HG03175 (cell line): ENCODE results near the gene CFAP90.

Experiments used
- ATAC-seq: cut with Tn5 transposase; IDR thresholded peaks from one replicate; pipeline ENCODE4 v1.9.1; 2021; ENCODE audit warnings: mild to moderate bottlenecking, moderate library complexity; ENCODE audit not compliant: unreplicated experiment

CFAP90 gene

GRCh38 chr5:7868773-7869473 lies 18.0 kb upstream of the CFAP90 start, which contains the start of the genes FASTKD3 and MTRR:
Gene FASTKD3 (minus strand): TSS chr5:7869031. CDS start chr5:7868083, 948 bp downstream.
Gene MTRR (plus strand): TSS chr5:7869148. CDS start chr5:7870795, 1,647 bp downstream.
- ATAC-seq: peak; percentile 98

DNA sequence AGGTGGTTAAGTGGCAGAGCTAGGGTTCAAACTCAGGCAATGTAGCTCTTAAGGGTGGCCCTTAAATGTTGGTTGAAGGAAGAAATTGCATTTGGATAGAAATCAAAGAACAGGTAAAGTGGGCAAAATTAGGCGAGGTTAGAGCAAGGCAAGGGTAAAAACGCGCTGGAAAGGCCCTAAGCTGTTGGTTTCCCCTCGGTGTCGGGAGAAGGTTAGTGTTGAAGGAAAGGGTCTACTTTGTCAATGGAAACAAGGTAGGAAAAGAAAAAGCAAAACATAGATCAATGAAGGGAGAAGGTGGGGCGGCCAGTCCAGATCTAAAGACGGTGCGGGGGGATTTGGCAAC lies 17.5 kb upstream of the CFAP90 start:
- no peak for ATAC-seq

DNA sequence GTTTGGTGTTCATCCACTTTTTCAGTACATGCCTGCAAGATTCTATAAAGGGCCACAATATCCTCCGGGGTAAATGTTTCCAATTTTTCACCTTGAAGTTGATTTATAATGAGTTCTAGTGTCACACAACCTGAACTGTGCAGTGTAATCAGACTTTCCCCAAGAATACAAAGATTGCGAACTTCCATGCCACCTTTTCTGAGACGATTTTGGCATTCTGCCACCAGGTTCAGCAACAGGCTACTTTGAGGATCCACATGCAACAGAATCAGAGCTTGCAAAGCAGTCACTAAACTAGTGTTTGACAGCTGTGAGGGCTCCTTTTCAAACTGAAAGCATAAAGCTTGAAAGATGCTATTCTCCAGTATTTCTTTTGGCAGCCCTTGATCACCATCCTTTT lies 16.3 kb upstream of the CFAP90 start:
- ATAC-seq: no peak

DNA sequence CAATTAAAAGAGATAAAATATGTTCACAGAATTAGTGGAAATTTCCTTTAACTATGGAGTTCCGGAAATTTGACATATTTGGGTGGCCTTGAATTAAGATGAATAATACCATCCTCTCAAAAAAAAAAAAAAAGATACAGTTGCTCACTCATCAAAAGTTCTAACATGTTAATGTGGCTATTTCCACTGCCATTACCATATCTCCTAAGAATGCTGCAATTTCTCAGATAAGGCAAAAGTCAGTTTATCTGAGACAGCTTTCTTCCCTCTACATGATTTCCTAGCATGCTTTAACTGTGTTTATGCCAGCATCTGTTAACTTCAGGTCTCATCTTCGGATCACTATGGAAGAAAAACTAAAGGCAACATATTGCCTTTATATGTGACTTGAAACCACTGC lies 15.3 kb upstream of the CFAP90 start:
- ATAC-seq: no peak

GRCh38 chr5:7857926-7858632 lies 7.1 kb upstream of the CFAP90 start:
- no peak for ATAC-seq

GRCh38 chr5:7857361-7857760 lies 6.4 kb upstream of the CFAP90 start:
- no peak for ATAC-seq

- no peak for ATAC-seq
Measured at GRCh38 chr5:7856855-7857254, 5.9 kb upstream of the CFAP90 start.

- no peak for ATAC-seq
Measured at GRCh38 chr5:7855611-7856010, 4.7 kb upstream of the CFAP90 start.

DNA sequence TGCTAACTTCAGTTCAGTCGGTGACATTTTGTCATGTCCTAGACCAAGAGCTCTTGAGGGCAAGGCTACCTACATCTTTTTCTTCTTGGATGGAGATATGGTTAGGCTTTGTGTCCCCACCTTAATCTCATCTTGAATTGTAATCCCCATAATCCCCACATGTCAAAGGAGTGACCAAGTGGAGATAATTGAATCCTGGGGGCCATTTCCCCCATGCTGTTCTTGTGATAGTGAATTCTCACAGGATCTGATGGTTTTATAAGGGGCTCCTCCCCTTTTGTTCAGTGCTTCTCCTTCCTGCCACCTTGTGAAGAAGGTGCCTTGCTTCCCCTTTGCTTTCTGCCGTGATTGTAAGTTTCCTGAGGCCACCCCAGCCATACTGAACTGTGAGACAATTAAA lies 2.1 kb upstream of the CFAP90 start:
- no peak for ATAC-seq

DNA sequence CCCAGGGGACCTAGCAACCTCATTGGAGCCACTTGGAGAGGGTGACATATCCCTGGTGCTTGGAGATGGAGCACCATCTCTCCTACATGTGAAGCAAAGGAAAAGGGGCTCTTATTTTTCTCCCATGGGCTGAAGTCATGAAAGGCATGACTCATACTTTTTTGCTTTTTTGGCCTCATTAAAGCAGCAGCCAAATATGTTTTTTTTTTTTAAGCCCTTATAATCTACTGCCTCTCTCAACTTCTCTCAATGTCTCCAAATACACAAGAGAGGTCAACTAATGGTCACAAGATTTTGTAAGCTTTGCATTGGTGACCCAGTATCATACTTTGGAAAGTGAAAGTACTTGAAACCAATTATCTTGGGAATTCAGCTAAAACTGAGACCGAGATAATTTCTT lies 1.6 kb upstream of the CFAP90 start:
- no peak for ATAC-seq

- no peak for ATAC-seq
Measured at GRCh38 chr5:7851617-7852289, 820 bp upstream of the CFAP90 start.

- no peak for ATAC-seq
Measured at GRCh38 chr5:7851240-7851592, 283 bp upstream of the CFAP90 start.

DNA sequence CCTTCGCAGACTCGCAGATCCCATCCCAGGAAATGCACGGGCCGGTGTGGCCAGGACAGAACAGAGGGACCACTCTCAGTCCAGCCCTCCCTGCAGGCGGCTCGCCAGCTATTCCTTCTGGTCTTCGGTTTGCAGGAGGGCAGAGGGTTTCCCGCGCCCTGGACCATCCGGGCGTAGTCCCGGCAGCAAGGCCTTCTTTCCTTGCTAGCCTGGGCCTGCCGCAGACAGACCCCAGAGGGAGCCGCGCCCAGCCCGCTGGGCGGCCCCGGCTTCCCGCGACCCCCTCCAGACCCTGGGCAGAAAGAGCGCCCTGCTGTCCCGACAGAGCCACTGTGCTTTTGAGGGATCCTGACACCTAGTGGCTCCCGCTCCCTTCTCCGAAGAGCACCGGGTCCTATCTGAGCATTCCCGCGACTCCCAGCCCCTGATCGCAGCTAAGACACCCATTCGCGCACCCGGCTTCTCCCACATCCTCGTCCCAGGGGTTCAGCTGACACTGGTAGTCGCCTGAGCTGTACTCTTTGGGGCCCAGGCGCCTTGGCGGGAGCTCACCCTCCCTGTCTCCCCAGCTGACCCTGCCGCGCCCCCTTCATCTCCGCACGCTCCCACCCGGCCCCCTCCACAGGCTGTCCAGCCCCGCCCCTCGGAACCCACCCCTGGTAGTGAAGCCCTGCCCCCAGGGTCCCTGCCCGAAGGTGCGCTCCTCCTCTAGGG lies 1.1 kb downstream of the CFAP90 start:
- ATAC-seq: no peak

- ATAC-seq: no peak
Measured at GRCh38 chr5:7848296-7848695, 2.6 kb downstream of the CFAP90 start.

DNA sequence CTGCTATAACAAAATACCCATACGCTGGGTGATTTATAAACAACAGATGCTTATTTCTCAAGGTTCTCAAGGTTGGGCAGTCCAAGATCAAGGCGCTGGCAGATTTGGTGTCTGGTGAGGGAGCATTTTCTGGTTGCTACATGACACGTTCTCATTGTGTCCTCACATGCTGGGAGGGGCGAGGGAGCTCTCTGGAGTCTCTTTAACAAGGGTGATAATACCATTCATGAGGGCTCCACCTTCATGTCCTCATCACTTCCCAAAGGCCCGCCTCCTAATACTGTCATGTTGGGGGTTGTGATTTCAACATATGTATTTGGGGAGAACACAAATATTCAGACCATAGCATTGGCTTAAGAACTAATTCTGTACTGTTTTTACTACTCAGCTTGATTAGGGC lies 4.6 kb downstream of the CFAP90 start:
- ATAC-seq: no peak

DNA sequence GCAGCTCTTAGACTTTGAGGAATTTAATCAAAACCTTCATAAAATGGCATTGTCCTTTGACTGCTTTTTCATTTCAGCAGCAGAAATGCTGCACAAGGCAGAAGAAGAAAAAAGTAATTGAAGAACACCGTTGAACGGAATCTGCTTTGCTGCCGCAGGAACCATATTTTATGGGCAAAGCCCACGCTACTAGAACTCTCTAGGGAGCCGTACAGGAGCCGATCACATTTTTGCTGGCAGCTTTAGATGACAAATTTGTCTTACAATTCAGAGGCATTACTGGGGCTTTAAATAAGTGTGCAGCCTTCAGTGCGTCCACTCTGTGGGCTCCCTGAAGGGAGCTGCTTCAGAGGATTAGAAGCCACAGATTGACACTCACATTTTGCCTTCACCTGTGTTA lies 5.4 kb downstream of the CFAP90 start:
- ATAC-seq: no peak

DNA sequence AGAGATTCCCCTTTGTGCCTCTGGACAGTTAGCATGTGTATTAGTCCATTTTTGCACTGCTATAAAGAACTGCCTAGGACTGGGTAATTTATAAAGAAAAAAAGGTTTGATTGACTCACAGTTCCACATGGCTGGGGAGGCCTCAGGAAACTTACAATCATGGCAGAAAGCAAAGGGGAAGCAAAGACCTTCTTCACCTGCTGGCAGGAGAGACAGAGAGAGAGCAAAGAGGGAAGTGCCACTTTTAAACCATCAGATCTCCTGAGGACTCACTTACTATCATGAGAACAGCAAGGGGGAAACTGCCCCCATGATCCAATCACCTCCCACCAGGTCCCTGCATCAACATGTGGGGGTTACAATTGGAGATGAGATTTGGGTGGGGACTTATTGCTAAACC lies 6.0 kb downstream of the CFAP90 start:
- ATAC-seq: no peak

- no peak for ATAC-seq
Measured at GRCh38 chr5:7842531-7842930, 8.4 kb downstream of the CFAP90 start.

DNA sequence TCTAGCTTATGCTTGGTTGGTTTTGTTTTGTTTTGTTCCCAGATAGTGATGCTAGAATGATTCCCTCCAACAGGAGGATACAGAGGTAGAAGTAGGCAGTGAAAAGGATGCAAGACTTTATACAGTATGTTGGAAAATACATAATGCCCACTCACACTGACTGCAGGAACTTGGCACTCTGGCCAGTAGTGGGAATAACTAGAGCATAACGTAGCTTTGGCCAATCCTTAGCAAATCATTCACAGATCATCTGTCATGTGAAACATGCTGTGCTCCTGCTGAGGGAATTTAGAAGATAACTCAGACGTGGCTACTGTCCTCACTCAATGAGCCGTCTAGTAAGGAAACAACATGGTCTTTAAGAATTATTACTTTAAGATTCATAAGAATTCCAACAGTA lies 13.5 kb downstream of the CFAP90 start:
- no peak for ATAC-seq

GRCh38 chr5:7834982-7835381 lies 16.0 kb downstream of the CFAP90 start:
- ATAC-seq: no peak

DNA sequence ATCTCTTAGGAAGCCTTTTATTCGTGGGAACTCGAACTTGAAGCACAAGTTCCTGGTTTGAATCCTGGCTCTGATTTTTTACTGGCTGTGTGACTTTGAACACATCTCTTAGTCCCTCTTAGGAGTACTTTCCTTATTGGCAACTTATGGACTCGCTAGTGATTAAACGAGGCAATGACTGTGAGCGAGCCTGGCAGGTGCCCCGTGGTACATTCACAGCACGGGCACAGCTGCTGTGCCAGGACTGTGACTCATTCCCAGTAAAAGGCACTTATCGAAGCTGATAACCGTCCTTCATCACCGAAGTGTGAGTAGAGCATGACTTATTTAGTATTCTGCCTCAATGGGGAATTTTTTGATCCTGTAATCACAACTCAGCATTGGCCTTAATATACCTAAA lies 22.7 kb downstream of the CFAP90 start:
- ATAC-seq: no peak

GRCh38 chr5:7827610-7828009 lies 23.3 kb downstream of the CFAP90 start:
- ATAC-seq: no peak
